RPMI8226 (cell line): ENCODE results near the gene LNX2.

Source experiments
- DNase-seq: peaks from one replicate; pipeline ENCODE4 v3.0.0-alpha.2; 2015

Gene LNX2

DNA sequence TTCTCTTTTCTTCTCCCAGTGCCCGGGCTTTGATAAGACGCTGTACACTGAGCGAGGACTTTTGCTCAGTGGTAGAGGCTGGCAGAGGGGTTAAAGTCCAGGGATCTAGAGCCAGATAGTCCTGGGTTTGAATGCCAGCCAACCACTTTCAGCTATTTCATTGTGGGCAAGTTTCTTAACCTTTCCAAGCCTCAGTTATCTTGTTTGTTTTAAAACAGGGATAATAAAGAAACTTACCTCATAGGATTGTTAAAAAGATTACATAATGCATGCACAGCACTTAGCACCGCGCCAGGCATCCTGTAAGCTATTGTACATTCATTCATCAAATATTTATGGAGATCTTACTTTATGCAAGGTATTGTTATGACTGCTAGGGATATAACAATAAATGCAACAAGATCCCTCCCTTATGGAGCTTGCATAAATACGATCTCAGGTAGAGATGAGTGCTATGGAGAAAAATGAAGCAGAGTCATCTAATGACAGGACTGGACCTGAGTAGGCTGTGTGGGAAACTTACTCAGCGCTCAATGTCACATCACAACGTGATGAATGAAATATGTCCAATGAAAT, 70.8 kb downstream of the LNX2 start:
- no peak for DNase-seq

DNA sequence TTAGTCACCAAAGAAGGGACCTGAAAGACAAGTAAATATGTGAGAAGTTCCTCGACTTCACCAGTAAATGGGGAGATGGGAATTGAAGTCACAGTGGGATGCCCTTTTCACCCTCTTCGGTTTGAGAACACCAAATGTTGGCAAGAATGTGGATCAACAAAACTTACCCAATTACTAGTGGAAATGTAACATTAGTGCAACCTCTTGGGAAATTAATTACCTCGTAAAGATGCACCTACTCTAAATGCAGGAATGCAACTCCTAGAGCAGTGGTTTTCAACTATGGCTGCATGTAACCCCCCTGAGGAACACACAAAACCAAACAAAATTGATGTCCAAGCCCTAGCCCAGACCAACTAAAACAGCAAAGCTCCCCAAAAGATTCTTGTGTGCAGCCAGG, 78.1 kb downstream of the LNX2 start:
- DNase-seq = no peak

DNA sequence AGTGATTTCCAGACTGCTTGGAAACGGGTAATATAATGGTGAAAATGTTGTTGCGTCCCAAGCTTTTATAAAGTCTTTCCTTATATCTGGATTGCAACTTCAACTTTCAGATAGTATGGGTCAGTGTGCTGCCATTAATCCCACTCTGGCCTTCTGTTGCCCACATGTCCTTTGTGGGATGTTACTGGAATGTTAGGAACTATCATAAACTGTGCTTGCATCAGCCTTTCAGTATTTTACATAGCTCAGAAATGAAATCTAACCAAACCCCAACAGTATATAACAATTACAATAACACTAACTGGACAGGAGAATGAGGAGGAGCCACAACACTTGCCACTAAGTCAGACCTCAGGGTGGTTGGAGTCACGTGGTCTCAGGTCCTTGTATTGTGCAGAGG, 78.9 kb downstream of the LNX2 start:
- no peak for DNase-seq

DNA sequence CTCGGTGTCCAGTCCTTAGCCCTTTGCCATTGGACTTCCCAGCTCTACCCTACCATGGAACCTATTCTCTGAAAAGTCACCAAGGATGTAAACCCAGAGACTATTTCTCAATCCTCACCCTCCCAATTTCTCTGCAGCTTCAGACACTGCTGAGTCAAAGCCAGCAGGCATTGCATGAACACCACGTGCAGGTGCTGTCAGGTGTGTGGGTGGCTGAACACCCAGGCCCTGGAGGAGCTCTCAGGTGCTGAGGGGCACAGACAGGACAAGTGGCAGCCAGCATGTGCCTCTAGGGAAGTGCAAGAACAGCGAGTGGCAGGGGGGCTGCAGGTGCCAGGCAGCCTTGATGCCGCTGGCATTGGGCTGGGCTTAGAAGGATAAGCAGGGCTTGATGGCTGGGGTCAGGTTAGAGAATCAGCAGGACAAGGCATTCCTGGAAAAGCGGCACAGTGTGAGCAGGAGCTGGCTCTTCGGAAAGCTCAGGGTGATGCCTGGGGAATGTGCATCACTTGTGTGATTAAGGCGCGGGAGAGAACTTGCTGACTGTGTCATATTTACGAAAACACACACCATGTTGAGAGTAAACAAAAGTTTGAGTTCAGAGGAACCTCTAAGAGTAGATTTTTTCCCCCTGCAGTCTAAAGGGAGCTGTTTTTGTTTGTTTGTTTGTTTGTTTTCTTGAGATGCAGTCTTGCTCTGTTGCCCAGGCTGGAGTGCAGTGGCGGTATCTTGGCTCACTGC, 83.8 kb downstream of the LNX2 start:
- no peak for DNase-seq

DNA sequence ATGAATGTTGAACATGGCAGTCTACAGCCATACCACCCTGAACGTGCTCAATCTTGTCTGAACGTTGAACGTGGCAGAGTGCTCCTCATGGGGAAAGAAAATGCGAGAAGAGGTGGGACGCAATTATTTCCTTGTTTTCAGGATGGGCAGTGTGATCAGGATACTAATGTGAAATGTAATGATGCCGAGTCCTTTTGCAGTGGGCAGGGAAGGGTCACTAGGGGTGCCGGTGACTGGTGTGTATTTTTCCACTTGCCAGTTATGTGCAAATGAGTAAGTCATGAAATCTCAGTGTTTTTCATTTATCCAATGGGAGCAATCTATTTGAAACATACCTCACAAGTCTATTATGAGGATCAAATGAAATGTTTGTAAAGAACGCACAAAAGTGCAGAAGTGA, 84.8 kb downstream of the LNX2 start:
- DNase-seq = no peak

DNA sequence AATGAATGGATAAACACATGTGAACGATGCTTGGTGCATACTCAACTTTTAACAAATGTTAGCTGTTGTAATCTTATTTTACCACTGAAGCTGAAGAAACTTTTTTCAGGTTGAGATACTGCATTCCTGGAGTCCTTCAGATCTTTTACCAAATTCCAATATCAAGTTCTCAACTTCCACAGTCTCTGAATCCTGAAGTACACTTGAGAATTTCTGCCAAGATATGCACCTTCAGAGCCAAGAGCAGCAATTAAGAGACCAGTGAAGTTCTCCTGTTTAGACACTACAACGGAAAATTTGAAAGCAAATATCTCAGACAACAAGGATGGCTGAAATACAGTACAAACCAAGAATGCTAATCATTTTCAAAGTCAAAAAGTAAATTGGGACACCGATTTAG, 85.3 kb downstream of the LNX2 start:
- no peak for DNase-seq

DNA sequence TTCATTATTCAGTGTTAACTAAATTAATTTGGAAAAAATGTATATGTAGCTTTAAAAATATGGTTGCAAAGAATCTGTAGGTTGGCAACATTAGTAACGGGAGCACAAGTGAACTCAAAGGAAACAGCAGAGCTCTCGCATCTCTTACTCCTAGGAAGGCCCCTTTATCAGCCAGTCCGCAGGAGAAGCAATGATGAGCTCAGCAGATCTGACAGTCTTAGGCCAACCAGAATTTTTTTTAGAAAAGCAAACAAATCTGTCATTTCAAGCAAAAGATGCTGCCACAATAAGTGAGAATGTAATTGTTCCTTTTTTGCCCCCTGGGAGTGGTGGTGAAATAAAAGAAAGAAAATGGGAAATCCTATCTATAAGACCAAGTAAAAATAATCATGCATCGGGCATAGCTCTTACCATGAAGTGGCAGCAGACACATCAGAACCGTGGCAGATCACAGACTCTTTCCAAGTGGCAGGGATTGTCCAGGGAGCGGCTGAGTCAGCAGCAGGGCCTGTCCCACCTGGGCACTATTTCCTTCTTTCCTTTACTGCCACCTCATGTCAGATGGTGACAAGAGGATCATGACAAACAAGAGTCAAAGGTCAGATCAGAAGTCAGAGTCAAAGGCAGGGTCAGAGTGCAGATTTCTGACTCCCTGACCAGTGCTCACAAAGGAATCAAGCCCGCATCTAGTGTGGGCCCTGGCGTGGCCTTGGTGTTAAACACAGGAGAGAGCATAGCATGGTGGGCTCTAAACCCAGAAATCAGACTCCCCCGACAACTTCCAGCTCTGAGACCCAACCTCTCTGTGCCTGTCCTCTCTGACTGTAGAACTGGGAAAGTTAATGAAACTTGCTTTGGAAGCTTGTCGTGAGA, 86.0 kb downstream of the LNX2 start:
- DNase-seq = no peak

DNA sequence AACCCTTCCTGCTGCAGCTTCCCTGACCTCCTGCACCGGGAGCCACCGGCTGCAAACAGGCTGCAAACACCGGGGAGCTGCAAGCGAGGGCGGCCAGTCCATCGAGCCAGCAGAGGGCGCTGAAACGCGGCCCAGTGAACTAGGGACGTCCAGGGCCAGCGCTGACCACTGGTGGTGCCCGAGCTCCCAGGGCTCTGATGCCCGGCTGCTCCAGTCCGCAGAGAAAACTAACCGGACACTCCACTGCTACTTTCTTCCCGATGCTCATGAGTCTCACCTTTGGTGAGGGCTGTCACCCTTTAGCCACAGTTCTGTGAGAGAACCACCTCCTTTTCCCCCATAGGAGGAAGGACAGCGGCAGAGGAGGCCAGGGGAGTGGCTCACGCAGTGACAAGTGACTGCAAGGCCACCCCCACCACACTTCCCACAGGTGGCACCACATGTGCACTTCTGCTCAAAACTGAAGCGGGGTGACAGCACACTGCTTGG, 87.1 kb downstream of the LNX2 start:
- peak; percentile 47 for DNase-seq

DNA sequence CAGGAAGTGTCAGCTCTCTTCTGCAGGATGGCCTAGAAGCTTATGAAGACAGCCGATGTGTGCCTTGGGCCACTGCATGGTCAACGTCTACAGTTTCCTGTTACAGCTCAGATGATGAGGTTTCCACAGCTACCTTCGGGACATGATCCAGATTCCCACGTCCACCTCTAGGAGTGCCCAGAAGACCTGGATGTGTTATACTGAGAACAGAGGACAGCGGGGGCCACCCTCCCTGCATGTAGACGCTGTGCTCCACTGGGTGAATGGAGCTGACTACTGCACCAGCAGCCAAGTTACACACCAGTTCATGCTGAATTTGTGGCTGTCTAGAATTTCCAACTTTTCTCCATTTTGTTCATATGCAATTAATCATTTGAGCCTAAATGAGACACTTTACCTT, 91.4 kb downstream of the LNX2 start:
- no peak for DNase-seq

DNA sequence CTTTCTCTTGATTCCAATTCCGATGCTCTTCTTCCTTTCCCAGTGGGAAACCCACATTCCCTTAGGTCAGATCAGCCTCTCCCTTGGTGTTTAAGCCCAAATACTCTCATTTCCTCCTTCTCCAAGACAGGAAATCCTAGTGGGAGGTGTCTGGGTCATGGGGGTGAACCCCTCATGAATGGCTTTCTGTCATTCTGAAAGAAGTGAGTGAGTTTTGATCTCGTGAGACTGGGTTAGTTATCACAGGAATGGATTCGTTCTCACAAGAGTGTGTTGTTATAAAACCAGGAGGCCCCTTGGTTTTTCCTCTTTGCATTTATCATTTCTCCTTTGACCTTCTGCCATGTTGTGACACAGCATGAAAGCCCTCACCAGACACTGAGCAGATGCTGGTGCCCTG, 93.8 kb downstream of the LNX2 start:
- DNase-seq = no peak

DNA sequence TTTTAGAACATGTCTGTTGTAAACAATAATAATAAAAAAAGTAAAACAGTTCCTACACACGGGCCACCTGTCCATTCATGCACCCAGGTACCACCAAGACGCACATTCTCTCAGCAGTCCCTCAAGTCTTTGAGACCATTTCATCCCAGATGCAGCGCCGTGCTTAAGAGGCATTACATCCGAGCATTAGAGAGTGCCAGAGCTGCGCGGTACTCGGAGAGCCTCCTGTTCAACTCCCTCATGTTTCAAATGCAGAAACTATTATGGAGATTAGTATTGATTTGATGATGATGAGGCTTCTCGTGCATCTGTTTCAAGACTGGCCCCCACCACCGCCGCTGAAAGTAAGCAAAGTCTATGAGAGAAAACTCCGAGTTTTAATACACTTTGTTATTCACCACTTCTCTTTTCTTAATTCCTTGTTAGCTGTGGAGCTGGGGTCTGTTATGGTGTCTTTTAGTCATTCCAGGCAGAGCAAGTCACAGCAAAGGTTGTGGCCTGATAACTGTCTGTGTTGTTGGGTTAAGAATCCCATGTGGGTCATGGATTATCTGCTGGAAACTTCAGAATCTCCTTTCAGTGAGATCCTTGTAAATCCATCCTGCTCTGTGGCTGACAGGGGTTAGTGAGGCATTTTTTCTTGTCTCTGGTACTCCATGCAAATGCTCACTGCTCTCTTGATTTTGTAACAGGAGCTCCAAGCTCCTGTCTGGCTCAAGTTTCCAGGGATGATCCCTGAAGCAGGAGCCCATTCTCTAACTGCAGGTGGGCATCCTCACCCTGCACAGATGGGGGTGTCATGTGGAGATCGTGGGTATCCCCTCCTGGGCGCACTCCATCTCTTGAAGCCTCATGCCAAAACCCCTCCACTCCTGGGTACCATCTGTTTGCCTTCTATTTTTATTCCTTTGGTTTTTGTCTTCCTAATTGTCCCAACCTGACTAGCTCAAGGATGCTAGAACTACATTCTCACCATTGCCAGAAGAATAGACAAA, 95.1 kb downstream of the LNX2 start:
- no peak for DNase-seq

DNA sequence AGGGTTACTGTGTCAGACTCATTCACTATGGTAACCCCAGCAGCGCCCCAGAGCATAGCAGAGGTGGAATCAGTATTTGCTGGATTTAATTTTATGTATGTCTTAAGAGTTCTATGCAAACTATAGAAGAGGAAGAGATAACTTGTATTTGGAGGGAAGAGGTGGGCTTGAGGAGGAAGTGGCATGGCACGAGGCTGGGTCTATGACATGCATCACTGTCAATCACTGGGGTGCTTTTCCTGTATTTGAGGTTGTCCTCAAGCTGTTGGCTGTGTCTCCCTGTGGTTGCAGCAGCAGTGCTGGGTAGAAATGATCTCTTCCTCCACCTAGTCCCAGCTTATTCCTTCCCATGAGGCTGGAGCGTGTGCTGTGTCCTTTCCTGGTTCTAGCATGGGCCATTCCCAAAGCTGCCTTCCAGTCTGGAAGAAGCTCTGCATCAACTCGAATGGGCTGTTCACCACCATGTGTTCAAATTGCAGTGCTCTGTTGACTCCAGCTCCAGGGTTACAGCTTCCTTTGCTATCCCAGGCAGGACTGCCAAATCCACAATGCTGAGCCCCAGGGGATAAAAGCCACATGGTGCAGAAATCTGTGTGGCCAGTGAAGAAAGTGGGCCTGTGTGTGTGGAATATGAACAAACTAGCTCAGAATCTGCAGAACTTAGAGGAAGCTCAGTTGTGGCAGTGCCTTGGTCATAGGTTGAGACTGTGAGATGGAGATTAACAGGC, 96.8 kb downstream of the LNX2 start:
- DNase-seq = no peak

DNA sequence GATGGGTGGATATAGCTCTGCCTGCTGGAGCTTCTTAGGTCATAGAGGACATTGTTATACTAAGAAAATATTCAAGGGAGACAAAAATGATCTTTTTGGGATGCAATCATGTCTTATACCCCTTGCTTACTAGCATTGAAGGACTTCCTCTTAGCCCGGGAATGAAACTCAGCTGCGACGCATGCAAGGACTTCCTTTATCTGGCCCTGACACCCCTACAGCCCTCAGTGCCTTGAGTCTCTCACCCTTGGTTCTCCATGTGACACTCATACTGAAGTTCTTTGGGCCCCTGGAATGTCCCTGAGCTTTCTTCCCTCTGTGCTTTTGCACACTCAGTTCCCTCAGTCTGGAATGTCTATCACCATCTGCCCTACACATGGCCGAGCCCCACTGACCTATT, 97.5 kb downstream of the LNX2 start:
- no peak for DNase-seq

DNA sequence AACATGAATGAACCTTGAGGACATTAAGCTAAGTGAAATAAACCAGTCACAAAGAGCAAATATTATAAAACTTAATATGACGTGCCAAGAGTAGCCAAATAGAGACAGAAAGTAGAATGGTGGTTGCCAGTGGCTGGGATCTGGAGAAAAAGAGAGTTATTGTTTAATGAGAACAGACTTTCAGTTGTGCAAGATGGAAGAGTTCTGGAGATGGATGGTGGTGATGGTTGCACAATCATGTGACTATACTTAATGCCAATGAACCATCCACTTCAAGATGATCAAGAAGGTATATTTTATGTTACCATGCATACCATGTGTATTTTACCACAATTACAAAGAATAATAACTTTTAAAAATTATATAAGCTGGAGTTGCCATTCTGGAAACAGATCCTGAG, 104.2 kb downstream of the LNX2 start:
- no peak for DNase-seq

DNA sequence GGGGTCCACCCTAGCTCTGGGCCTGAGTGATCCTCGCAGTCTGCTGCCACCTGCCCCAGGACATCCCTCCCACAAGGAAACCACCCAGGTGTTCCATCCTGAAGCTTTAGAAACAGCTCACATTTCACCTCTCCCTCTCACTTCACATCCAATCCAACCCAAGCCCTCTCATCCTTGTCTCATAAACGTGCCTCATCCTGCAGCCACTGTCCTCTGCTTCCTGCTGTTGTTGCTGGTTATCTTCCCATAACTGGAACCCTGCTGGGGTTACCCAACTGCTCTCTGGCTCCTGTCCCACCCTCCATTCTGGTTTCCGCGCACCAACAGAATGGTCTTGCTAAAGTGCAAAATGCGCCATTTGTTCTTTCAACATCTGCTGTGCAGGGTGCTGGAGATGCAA, 110.2 kb downstream of the LNX2 start:
- no peak for DNase-seq

DNA sequence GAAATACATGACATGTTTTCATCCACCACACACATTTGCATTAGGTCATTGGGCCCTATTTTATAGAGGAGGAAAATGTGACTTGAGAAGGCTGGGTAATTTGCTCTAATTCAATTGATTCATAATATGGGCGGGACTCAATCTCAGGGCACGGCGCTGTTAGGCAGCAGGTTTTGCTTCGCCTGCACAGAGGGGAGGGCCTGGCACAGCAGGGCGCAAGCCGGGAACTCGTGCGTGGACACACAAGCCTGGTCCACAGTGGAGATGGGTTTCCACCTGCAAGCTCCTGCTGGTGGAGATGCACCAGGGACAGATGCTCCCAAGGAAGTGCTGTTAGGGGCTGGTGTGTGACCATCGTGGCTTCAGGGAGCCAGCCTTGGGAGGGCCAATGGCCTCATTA, 111.5 kb downstream of the LNX2 start:
- DNase-seq = no peak

DNA sequence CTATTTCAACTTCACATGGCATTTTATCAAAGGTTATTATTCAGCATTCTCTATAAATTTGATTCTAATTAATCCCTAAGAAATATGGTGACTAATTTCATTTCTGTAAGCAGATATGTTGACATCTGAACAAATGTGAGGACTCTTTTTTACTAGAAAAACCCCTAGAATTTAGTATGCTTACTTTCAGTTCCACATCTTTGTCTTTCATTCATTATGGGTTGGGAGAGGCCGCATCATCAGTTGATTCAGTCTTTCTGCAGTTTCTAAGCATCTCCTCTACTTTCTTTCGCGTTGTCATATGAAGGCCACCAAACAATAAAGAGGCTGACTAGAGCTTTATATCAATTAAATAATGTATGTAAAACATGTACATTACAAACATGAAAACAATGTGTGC, 114.5 kb downstream of the LNX2 start:
- DNase-seq = no peak

DNA sequence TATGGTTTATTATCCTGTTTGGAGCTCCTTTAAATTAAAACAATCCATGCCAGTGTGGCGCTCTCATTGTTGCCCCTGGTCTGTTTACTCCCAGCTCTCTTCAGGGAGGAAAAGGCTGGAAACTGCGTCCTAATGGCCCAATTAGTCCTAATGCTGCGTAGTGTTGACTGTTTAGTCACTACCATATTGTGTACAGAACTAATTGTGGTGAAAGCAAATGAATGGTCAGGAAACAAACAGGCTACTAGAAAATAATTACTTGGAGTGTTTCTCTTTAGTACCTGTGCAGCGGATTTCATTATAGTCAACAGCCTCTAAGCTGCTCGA, 115.5 kb downstream of the LNX2 start:
- DNase-seq = no peak

DNA sequence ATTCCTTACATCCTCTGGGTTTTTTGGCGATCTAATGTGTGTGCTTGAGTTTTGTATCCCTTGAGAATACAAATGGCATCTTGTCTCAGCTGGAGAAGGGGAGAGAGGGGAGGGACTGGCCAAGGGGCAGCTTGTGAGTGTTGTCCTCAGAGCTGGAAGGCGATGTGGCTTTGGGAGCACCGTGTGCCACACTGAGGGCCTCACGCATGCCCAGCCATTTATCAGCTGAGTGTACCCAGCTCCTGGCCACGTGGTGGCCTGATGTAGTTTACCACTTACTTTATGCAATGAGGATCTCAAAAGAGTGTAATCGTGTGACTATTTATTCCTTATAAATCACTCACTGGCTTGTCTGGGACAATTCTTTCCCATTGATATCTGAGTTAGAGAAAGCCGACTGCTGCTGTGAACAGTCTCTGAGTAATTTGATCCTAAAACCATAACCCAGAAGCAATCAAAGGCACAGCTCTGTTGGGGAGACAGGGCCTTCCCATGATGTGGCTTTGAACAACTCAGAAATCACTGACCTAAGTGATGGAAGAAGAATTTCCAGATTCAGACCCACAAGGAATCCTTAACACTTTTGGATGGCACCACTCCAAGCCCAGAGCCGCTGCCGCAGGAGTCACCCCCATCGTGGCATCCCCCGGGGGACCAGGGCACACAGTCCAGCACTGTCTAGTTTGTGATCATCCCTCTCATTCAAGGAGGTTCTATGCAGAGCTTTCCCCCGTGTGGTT, 116.0 kb downstream of the LNX2 start:
- DNase-seq = no peak

DNA sequence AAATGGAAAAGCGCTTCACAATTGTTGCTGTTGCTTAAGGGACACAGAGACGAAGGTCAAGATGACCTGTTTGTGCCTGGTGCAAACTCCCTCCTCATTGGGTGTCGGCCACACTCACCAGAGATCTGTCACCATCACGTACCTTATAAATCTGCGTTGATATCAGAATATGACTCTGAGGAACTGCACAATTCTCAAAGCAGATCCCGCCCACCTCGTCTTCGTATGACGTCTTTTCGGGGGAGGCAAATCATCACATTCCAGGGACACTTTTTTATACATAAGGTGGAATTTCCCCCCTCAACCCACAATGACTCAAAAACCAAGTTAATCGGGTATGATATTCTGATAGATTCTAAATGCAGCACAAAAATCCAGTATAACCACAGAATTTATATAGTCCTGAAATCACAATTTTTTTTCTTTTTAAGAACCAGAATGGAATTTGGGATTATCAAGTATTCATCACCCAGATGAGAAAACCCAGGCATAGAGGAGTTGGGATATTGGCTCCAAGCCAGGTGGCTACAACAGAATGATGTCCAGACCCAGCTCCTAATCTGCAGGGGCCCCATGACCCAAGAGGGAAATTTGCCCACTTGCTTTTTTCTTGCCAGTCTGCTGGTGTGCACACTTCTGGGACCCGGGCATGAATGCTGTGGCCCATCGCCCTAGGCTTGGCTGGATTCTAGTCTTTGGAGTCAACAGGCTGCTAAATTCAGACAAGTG, 119.4 kb downstream of the LNX2 start:
- DNase-seq = no peak
